ENCODE data around the gene LRRN2.

DNA sequence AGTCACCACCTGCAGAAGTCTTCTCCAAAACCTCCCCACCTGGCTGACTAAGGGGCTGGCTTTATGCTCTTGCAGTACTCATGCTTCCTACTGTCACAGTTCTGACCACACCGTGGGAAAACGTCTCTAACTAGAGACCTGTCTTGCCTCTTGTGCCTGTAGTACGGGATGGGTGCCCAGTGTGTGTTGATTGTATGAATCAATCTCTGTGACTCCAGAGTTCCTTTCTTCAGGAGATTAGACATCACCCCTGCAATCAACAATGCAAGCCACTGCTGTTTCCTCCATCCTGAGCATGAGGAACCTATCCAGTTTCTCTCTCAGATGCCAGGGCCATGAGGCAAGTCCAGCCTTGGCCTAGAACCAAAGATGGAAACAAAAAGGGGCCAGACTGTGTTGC, 64.1 kb downstream of the LRRN2 start:
- no peak for TF ChIP-seq YY1 (IDR thresholded peaks at IDR 0.05; ENCODE audit: low read depth)
- no peak for TF ChIP-seq RAD21 (IDR thresholded peaks at IDR 0.05; ENCODE audit: low read depth)
- TF ChIP-seq, protein P1, sequence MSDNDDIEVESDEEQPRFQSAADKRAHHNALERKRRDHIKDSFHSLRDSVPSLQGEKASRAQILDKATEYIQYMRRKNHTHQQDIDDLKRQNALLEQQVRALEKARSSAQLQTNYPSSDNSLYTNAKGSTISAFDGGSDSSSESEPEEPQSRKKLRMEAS (IDR thresholded peaks at IDR 0.05), result no peak
- TF ChIP-seq ZBTB7A (IDR thresholded peaks at IDR 0.05; ENCODE audit: low read depth), result no peak
- no peak for TF ChIP-seq EGR1 (IDR thresholded peaks at IDR 0.05)
- no peak for TF ChIP-seq FOXM1 (IDR thresholded peaks at IDR 0.05; ENCODE audit: borderline replicate concordance, low read depth)
- no peak for TF ChIP-seq CREB1 (IDR thresholded peaks at IDR 0.05; ENCODE audit: low read depth)
- TF ChIP-seq, protein P2, sequence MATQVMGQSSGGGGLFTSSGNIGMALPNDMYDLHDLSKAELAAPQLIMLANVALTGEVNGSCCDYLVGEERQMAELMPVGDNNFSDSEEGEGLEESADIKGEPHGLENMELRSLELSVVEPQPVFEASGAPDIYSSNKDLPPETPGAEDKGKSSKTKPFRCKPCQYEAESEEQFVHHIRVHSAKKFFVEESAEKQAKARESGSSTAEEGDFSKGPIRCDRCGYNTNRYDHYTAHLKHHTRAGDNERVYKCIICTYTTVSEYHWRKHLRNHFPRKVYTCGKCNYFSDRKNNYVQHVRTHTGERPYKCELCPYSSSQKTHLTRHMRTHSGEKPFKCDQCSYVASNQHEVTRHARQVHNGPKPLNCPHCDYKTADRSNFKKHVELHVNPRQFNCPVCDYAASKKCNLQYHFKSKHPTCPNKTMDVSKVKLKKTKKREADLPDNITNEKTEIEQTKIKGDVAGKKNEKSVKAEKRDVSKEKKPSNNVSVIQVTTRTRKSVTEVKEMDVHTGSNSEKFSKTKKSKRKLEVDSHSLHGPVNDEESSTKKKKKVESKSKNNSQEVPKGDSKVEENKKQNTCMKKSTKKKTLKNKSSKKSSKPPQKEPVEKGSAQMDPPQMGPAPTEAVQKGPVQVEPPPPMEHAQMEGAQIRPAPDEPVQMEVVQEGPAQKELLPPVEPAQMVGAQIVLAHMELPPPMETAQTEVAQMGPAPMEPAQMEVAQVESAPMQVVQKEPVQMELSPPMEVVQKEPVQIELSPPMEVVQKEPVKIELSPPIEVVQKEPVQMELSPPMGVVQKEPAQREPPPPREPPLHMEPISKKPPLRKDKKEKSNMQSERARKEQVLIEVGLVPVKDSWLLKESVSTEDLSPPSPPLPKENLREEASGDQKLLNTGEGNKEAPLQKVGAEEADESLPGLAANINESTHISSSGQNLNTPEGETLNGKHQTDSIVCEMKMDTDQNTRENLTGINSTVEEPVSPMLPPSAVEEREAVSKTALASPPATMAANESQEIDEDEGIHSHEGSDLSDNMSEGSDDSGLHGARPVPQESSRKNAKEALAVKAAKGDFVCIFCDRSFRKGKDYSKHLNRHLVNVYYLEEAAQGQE (IDR thresholded peaks at IDR 0.05; ENCODE audit: low read depth), result no peak
- TF ChIP-seq TAF1 (IDR thresholded peaks at IDR 0.05; ENCODE audit: low read depth), result no peak
- TF ChIP-seq, protein P3, sequence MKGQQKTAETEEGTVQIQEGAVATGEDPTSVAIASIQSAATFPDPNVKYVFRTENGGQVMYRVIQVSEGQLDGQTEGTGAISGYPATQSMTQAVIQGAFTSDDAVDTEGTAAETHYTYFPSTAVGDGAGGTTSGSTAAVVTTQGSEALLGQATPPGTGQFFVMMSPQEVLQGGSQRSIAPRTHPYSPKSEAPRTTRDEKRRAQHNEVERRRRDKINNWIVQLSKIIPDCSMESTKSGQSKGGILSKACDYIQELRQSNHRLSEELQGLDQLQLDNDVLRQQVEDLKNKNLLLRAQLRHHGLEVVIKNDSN (IDR thresholded peaks at IDR 0.05), result no peak
- TF ChIP-seq NFIC (IDR thresholded peaks at IDR 0.05), result no peak

Measured in Ishikawa (cell line).